Mesenchymal stem cell (in vitro differentiated cells and primary cell): ENCODE results near the gene CDKN2C.
A peak's percentile ranks its signal among the peaks of the same experiment; 100 is the strongest.

Experiments used
- DNase-seq: peaks from one replicate; pipeline ENCODE4 v3.0.0-alpha.2; 2013
- H2AFZ ChIP-seq: one replicate; pipeline ENCODE4 v1.6.1; 2013; ENCODE audit warnings: low read depth, mild to moderate bottlenecking, control low read depth, inconsistent platforms, low read length, moderate library complexity
- H2AK5ac ChIP-seq: 2 replicates; pipeline ENCODE4 v1.6.1; 2013; ENCODE audit warnings: low read length, moderate library complexity, mild to moderate bottlenecking, inconsistent platforms; ENCODE audit not compliant: severe bottlenecking
- H2BK120ac ChIP-seq: one replicate; pipeline ENCODE4 v1.6.1; 2013; ENCODE audit warnings: low read depth, mild to moderate bottlenecking, inconsistent platforms, low read length, moderate library complexity
- H2BK12ac ChIP-seq, 2 experiments: one replicate each; pipeline ENCODE4 v1.6.1; 2013; ENCODE audit warnings: inconsistent platforms in 2 of 2, low read length in 2 of 2, mild to moderate bottlenecking in 2 of 2, moderate library complexity in 2 of 2, control low read depth in 1 of 2
- H2BK15ac ChIP-seq: one replicate; pipeline ENCODE4 v1.6.1; 2013; ENCODE audit warnings: mild to moderate bottlenecking, low read depth, inconsistent platforms; ENCODE audit not compliant: poor library complexity, severe bottlenecking
- H2BK5ac ChIP-seq: 2 replicates; pipeline ENCODE4 v1.6.1; 2013; ENCODE audit warnings: low read depth, mild to moderate bottlenecking, low read length, control low read depth, inconsistent platforms; ENCODE audit not compliant: poor library complexity, severe bottlenecking
- H3K14ac ChIP-seq, 2 experiments: one replicate each; pipeline ENCODE4 v1.6.1; 2013; ENCODE audit warnings: inconsistent platforms in 2 of 2, low read length in 2 of 2, control low read depth in 1 of 2, mild to moderate bottlenecking in 1 of 2, moderate library complexity in 1 of 2
- H3K18ac ChIP-seq, 2 experiments: one replicate each; pipeline ENCODE4 v1.6.1; 2013; ENCODE audit warnings: inconsistent platforms in 2 of 2, low read length in 2 of 2, control low read depth in 1 of 2, low read depth in 1 of 2, mild to moderate bottlenecking in 1 of 2
- H3K23ac ChIP-seq, 2 experiments: one replicate each; pipeline ENCODE4 v1.6.1; 2013; ENCODE audit warnings: inconsistent platforms in 2 of 2, low read length in 2 of 2, mild to moderate bottlenecking in 2 of 2, moderate library complexity in 2 of 2, control low read depth in 1 of 2
- H3K27ac ChIP-seq: 2 replicates; pipeline ENCODE4 v1.5.1; 2013; ENCODE audit warnings: mild to moderate bottlenecking, moderate library complexity, low read length, control low read depth, inconsistent platforms; ENCODE audit not compliant: poor library complexity, severe bottlenecking
- H3K27me3 ChIP-seq, 2 experiments: 2 replicates each; pipeline versions ENCODE4 v1.6.1 to v1.7.0; 2013; ENCODE audit warnings: low read length in 2 of 2, mild to moderate bottlenecking in 2 of 2, moderate library complexity in 2 of 2, control low read depth in 1 of 2, inconsistent platforms in 1 of 2; ENCODE audit not compliant: control insufficient read depth in 1 of 2, insufficient read depth in 1 of 2
- H3K36me3 ChIP-seq, 2 experiments: 2 replicates each; pipeline versions ENCODE4 v1.6.1 to v1.7.0; 2013; ENCODE audit warnings: low read length in 2 of 2, control low read depth in 1 of 2, inconsistent platforms in 1 of 2, low read depth in 1 of 2, mild to moderate bottlenecking in 1 of 2; ENCODE audit not compliant: insufficient read depth in 2 of 2, control insufficient read depth in 1 of 2
- H3K4ac ChIP-seq, 2 experiments: one replicate each; pipeline ENCODE4 v1.6.1; 2013; ENCODE audit warnings: inconsistent platforms in 2 of 2, low read length in 2 of 2, mild to moderate bottlenecking in 2 of 2, moderate library complexity in 2 of 2, control low read depth in 1 of 2, low read depth in 1 of 2
- H3K4me1 ChIP-seq: 2 replicates; pipeline ENCODE4 v1.6.1; 2013; ENCODE audit warnings: low read depth, low read length, control low read depth; ENCODE audit not compliant: control insufficient read depth, insufficient read depth
- H3K4me2 ChIP-seq: 2 replicates; pipeline ENCODE4 v1.6.1; 2013; ENCODE audit warnings: low read length, mild to moderate bottlenecking, inconsistent platforms; ENCODE audit not compliant: poor library complexity, severe bottlenecking
- H3K4me3 ChIP-seq, 2 experiments: 2 replicates each; pipeline versions ENCODE4 v1.5.1 to v1.7.0; 2013; ENCODE audit warnings: low read length in 2 of 2, mild to moderate bottlenecking in 2 of 2, control low read depth in 1 of 2, low read depth in 1 of 2; ENCODE audit not compliant: insufficient read depth in 1 of 2
- H3K79me1 ChIP-seq: replicated peaks from 2 replicates; pipeline ENCODE4 v1.6.1; 2013; ENCODE audit warnings: mild to moderate bottlenecking, control low read depth, low read length, inconsistent platforms; ENCODE audit not compliant: poor library complexity, severe bottlenecking
- H3K9ac ChIP-seq: 2 replicates; pipeline ENCODE4 v1.7.0; 2013; ENCODE audit warnings: mild to moderate bottlenecking, low read length, moderate library complexity
- H3K9me3 ChIP-seq: 2 replicates; pipeline ENCODE4 v1.7.0; 2013; ENCODE audit warnings: mild to moderate bottlenecking, low read length; ENCODE audit not compliant: control insufficient read depth
- H4K8ac ChIP-seq: one replicate; pipeline ENCODE4 v1.6.1; 2013; ENCODE audit warnings: inconsistent platforms, mild to moderate bottlenecking, low read length, moderate library complexity
- H4K91ac ChIP-seq: one replicate; pipeline ENCODE4 v1.6.1; 2013; ENCODE audit warnings: mild to moderate bottlenecking, low read length, inconsistent platforms
- WGBS: methylation state at CpG from one replicate; pipeline ENCODE4 v1.1.7; 2013; ENCODE audit warnings: mixed read lengths; 5-methylcytosine and 5-hydroxymethylcytosine counted together

Gene CDKN2C

GRCh38 chr1:50986653-50987052, 16.6 kb downstream of the CDKN2C start:
- Histone ChIP-seq H3K27ac (no peak overlapping the region), H3K4ac (no peak overlapping the region), H4K8ac (no peak overlapping the region), H2BK15ac (no peak overlapping the region), H2BK12ac (no peak overlapping the region), H3K79me1 (no peaks in the 10 kb centered on the region), H3K9me3 (no peaks in the 10 kb centered on the region), H2BK5ac (no peak overlapping the region), H3K36me3 (no peaks in the 10 kb centered on the region), H2BK120ac (no peak overlapping the region), H3K23ac (no peak overlapping the region), H2AK5ac (no peak overlapping the region), H3K27me3 (peaks cover 0 to 6% of the 10 kb centered on the region in 2 experiments), H2AFZ (no peak overlapping the region), H3K14ac (no peak overlapping the region), H4K91ac (no peak overlapping the region), H3K18ac (no peak overlapping the region), H3K4me1 (no peaks in the 10 kb centered on the region), H3K4me2 (no peak overlapping the region), H3K4me3 (no peak overlapping the region), H3K9ac (no peak overlapping the region)
- no peak for DNase-seq
- 100% methylated on average over 1 of the region's 4 CpGs for WGBS

DNA sequence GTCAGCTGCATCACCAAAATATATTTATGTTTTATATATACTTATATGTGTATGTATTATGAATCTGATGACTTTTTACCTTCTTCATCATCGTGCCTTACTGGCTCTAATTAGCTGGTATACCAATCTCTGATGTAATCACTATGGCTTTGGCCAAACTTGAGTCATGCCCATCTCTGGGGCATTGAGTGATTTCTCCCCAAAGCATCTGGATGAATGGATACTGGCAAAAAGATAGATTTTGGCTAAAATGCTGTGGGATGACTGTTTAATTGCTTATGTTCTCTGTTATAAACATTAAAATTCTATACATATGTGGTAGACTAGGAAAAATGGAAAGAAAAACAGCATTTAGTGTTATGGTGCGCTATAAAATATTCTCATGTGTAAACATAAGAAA, 19.6 kb downstream of the CDKN2C start:
- Histone ChIP-seq H3K36me3 (no peaks in the 10 kb centered on the region), H3K9me3 (no peaks in the 10 kb centered on the region), H3K9ac (peak overlapping the region; percentile 19), H3K4me2 (no peak overlapping the region), H3K27ac (no peak overlapping the region), H2AFZ (no peak overlapping the region), H3K18ac (no peak overlapping the region), H3K4me3 (no peak overlapping the region), H3K4me1 (no peaks in the 10 kb centered on the region), H2BK12ac (no peak overlapping the region), H3K14ac (no peak overlapping the region), H3K23ac (no peak overlapping the region), H4K8ac (no peak overlapping the region), H3K4ac (no peak overlapping the region), H4K91ac (no peak overlapping the region), H2BK15ac (no peak overlapping the region), H2BK5ac (no peak overlapping the region), H2BK120ac (no peak overlapping the region), H3K79me1 (no peaks in the 10 kb centered on the region), H2AK5ac (no peak overlapping the region), H3K27me3 (peaks cover 0 to 6% of the 10 kb centered on the region in 2 experiments)
- WGBS = no CpG with 5 or more reads among the region's 2 CpGs
- DNase-seq = no peak

DNA sequence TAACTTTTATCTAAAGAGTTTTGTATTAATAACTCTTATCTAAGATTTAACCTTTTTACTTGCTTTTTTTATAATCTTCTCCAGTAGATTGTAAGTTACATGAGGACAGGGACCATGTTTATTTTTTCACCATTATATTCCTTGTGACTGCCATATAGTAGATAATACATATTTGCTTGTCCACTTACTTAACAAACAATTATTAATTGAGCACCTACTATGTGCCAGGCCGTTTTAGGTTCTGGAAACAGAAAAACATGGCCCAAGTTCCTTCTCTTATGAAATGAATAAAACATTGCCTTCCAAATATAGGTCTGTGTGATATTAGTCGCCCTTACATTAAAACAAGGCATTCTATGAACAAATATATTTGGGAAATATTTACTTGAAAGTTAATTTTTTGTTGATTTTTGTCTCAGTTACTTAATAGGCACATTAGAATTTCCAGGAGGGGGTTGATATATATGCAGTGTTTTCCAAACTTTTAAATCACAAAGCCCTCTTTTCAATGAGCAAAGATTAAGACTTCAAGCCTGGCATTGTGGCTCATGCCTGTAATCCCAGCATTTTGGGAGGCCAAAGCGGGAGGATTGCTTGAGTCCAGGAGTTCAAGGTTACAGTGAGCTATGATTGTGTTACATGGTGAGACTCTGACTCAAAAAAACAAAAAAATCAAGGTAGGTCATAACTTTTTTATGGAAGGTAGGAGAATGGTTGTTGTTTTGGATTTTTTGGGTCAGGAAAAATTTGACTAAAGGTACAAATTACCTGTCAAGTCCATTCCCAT, 22.7 kb downstream of the CDKN2C start:
- H3K9ac ChIP-seq = no peak overlapping the region
- no peak overlapping the region for H2AK5ac ChIP-seq
- H2BK120ac ChIP-seq = no peak overlapping the region
- H2BK12ac ChIP-seq = no peak overlapping the region
- H3K79me1 ChIP-seq = no peaks in the 10 kb centered on the region
- H2BK15ac ChIP-seq = no peak overlapping the region
- no peaks in the 10 kb centered on the region for H3K27me3 ChIP-seq
- no peak overlapping the region for H3K27ac ChIP-seq
- no peak overlapping the region for H3K4ac ChIP-seq
- no peak overlapping the region for H3K4me2 ChIP-seq
- H3K4me1 ChIP-seq = no peaks in the 10 kb centered on the region
- H3K9me3 ChIP-seq = no peaks in the 10 kb centered on the region
- no peaks in the 10 kb centered on the region for H3K36me3 ChIP-seq
- no peak overlapping the region for H3K18ac ChIP-seq
- H4K91ac ChIP-seq = no peak overlapping the region
- no peak overlapping the region for H4K8ac ChIP-seq
- H3K4me3 ChIP-seq = no peak overlapping the region
- no peak overlapping the region for H2BK5ac ChIP-seq
- WGBS = 87% methylated on average over 1 of the region's 3 CpGs
- DNase-seq = no peak
- no peak overlapping the region for H3K14ac ChIP-seq
- no peak overlapping the region for H3K23ac ChIP-seq
- no peak overlapping the region for H2AFZ ChIP-seq

DNA sequence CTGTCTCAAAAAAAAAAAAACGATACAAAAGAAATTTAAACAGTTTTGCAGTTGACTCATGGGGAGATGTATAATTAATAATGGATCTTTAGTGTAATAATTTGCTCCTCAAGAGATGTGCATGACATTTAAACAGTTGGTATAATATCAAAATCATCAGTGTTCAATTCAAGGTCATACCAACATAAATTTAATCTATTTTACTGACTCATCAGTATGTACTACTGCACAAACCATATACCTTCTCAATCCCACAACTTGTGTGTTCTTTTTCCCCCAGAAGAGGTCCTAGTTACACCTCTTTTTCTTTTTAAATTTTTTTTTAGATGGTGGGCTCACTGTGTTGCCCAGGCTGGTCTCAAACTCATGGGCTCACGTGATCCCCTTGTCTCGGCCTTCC, 23.6 kb downstream of the CDKN2C start:
- no peaks in the 10 kb centered on the region for H3K9me3 ChIP-seq
- H3K23ac ChIP-seq = no peak overlapping the region
- H3K27me3 ChIP-seq = no peaks in the 10 kb centered on the region
- H3K36me3 ChIP-seq = no peaks in the 10 kb centered on the region
- no peak overlapping the region for H2BK120ac ChIP-seq
- H3K4me2 ChIP-seq = no peak overlapping the region
- no peak overlapping the region for H2BK5ac ChIP-seq
- no peak overlapping the region for H3K27ac ChIP-seq
- H2AFZ ChIP-seq = no peak overlapping the region
- WGBS = 82% methylated on average over 3 of the region's 3 CpGs
- H3K4ac ChIP-seq = no peak overlapping the region
- H4K91ac ChIP-seq = no peak overlapping the region
- no peak overlapping the region for H4K8ac ChIP-seq
- H3K14ac ChIP-seq = no peak overlapping the region
- no peak overlapping the region for H2BK12ac ChIP-seq
- H2BK15ac ChIP-seq = no peak overlapping the region
- H3K4me3 ChIP-seq = no peak overlapping the region
- H3K18ac ChIP-seq = no peak overlapping the region
- no peak overlapping the region for H3K9ac ChIP-seq
- DNase-seq = no peak
- H3K79me1 ChIP-seq = no peaks in the 10 kb centered on the region
- H3K4me1 ChIP-seq = no peaks in the 10 kb centered on the region
- H2AK5ac ChIP-seq = no peak overlapping the region
